ENCODE data around the gene NDUFA12.
"Not testable (repeated sequence)": the region's sequence is repeated elsewhere in the genome, so short reads cannot be mapped to it uniquely, and the experiment has no call there.

The NDUFA12 gene

DNA sequence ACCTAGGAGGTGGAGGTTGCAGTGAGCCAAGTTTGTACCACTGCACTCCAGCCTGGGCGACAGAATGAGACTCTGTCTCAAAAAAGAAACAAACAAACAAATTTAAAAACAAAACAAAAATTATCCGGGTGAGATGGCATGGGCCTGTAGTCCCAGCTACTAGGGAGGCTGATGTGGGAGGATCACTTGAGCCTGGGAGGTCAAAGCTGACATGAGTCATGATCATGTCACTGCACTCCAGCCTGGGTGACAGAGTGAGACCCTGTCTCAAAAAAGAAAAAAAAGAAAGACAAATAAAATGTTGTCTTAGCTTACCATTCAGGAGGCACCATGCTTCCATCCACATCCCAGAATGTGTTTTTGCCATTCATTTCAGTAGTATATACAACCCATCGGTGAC lies 9.6 kb downstream of the NDUFA12 start:
- not testable (repeated sequence) for H3K4me3 ChIP-seq (ENCODE audit: low read length in 2 of 2); H2AFZ ChIP-seq (ENCODE audit: low read length); H3K4me1 ChIP-seq (ENCODE audit: control insufficient read depth in 2 of 2, insufficient read depth in 1 of 2, low read depth in 1 of 2, low read length in 2 of 2); DNase-seq (ENCODE audit: low spot score); H3K23ac ChIP-seq (ENCODE audit: low read depth, low read length, poor library complexity); H4K8ac ChIP-seq (ENCODE audit: low read depth, low read length); H2BK120ac ChIP-seq (ENCODE audit: low read depth, low read length); H2BK12ac ChIP-seq (ENCODE audit: low read length); H3K9me3 ChIP-seq (replicated peaks in 1 of 2; ENCODE audit: control insufficient read depth in 2 of 2, insufficient read depth in 1 of 2, low read depth in 1 of 2, low read length in 2 of 2); H2BK15ac ChIP-seq (ENCODE audit: low read length); H3K18ac ChIP-seq (ENCODE audit: low read length); H3K79me1 ChIP-seq (ENCODE audit: low read depth, low read length); H2BK5ac ChIP-seq (ENCODE audit: low read length); H3K14ac ChIP-seq (ENCODE audit: low read length); H3K4me2 ChIP-seq (ENCODE audit: insufficient read depth, low read length, poor library complexity, severe bottlenecking); H3K4ac ChIP-seq (ENCODE audit: low read length); H3K9ac ChIP-seq (ENCODE audit: low read depth, low read length, poor library complexity); H4K91ac ChIP-seq (ENCODE audit: low read depth, low read length, poor library complexity); H2AK5ac ChIP-seq (ENCODE audit: low read depth, low read length); H3K27me3 ChIP-seq (ENCODE audit: control insufficient read depth in 3 of 3, insufficient read depth in 3 of 3, low read depth in 1 of 3, low read length in 3 of 3); H3K27ac ChIP-seq (replicated peaks; ENCODE audit: low read length)
- no CpG with 5 or more reads among the region's 3 CpGs for WGBS, 2 donors (ENCODE audit: extremely low coverage in 2 of 2, insufficient read length in 2 of 2, insufficient replicate concordance in 1 of 2)
- H3K36me3 ChIP-seq (replicated peaks in 1 of 2; ENCODE audit: control insufficient read depth in 2 of 2, insufficient read depth in 2 of 2, low read length in 2 of 2): peaks cover 6 to 77% of the 10 kb centered on the region in 2 donors

DNA sequence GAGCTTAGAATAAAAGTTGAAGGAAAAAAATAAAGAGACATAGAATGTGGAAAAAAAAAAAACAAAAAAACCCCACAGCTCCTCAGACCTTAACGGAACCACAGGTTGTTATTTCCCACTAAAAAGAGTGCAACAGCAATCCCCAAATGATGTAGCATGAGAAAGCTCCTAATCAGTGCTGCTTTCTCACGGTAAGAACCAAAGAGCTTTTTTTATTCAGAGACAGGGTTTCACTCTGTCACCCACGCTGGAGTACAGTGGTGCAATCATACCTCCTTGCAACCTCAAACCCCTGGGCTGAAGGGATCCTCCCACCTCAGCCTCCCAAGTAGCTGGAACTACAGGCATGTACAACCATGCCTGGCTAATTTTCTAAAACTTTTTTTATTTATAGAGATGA lies 13.3 kb downstream of the NDUFA12 start:
- no peak overlapping the region for H3K23ac ChIP-seq (ENCODE audit: low read depth, low read length, poor library complexity)
- H3K9me3 ChIP-seq (replicated peaks in 1 of 2; ENCODE audit: control insufficient read depth in 2 of 2, insufficient read depth in 1 of 2, low read depth in 1 of 2, low read length in 2 of 2): no peaks in the 10 kb centered on the region
- H2BK5ac ChIP-seq (ENCODE audit: low read length): no peak overlapping the region
- no peaks in the 10 kb centered on the region for H3K79me1 ChIP-seq (ENCODE audit: low read depth, low read length)
- no peak for DNase-seq (ENCODE audit: low spot score)
- no peak overlapping the region for H3K9ac ChIP-seq (ENCODE audit: low read depth, low read length, poor library complexity)
- WGBS, 2 donors (ENCODE audit: extremely low coverage in 2 of 2, insufficient read length in 2 of 2, insufficient replicate concordance in 1 of 2): no CpG with 5 or more reads among the region's 3 CpGs
- no peak overlapping the region for H3K18ac ChIP-seq (ENCODE audit: low read length)
- no peak overlapping the region for H3K4me3 ChIP-seq (ENCODE audit: low read length in 2 of 2)
- no peaks in the 10 kb centered on the region for H3K27me3 ChIP-seq (ENCODE audit: control insufficient read depth in 3 of 3, insufficient read depth in 3 of 3, low read depth in 1 of 3, low read length in 3 of 3)
- no peak overlapping the region for H2AK5ac ChIP-seq (ENCODE audit: low read depth, low read length)
- H4K8ac ChIP-seq (ENCODE audit: low read depth, low read length): no peak overlapping the region
- H3K27ac ChIP-seq (replicated peaks; ENCODE audit: low read length): no peak overlapping the region
- H2AFZ ChIP-seq (ENCODE audit: low read length): no peak overlapping the region
- H3K4ac ChIP-seq (ENCODE audit: low read length): no peak overlapping the region
- peaks cover 6 to 57% of the 10 kb centered on the region in 2 donors for H3K36me3 ChIP-seq (replicated peaks in 1 of 2; ENCODE audit: control insufficient read depth in 2 of 2, insufficient read depth in 2 of 2, low read length in 2 of 2)
- no peak overlapping the region for H2BK15ac ChIP-seq (ENCODE audit: low read length)
- H2BK12ac ChIP-seq (ENCODE audit: low read length): no peak overlapping the region
- no peak overlapping the region for H4K91ac ChIP-seq (ENCODE audit: low read depth, low read length, poor library complexity)
- no peak overlapping the region for H2BK120ac ChIP-seq (ENCODE audit: low read depth, low read length)
- H3K4me2 ChIP-seq (ENCODE audit: insufficient read depth, low read length, poor library complexity, severe bottlenecking): no peak overlapping the region
- H3K14ac ChIP-seq (ENCODE audit: low read length): no peak overlapping the region
- no peaks in the 10 kb centered on the region for H3K4me1 ChIP-seq (ENCODE audit: control insufficient read depth in 2 of 2, insufficient read depth in 1 of 2, low read depth in 1 of 2, low read length in 2 of 2)

DNA sequence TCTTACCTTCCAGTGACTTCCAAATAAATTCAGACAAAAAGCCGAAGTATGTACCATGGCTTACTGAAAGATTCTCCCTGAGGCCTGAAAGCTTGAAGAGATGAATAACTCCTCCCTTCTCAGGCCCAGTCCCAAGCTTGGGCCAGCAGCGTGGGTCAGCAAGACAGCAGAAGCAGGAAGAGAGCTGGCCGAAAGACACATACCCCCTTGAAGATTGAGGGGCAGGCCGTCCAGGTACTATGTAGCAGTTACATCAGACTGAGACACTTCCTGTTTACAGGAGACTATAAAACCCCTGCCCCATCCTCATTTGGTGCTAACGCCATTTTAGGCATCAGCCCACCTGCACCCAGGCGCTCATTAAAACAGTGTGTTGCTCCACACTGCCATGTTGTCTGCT lies 15.0 kb downstream of the NDUFA12 start:
- H3K27me3 ChIP-seq (ENCODE audit: control insufficient read depth in 3 of 3, insufficient read depth in 3 of 3, low read depth in 1 of 3, low read length in 3 of 3): no peaks in the 10 kb centered on the region
- H3K14ac ChIP-seq (ENCODE audit: low read length): no peak overlapping the region
- H2BK15ac ChIP-seq (ENCODE audit: low read length): no peak overlapping the region

DNA sequence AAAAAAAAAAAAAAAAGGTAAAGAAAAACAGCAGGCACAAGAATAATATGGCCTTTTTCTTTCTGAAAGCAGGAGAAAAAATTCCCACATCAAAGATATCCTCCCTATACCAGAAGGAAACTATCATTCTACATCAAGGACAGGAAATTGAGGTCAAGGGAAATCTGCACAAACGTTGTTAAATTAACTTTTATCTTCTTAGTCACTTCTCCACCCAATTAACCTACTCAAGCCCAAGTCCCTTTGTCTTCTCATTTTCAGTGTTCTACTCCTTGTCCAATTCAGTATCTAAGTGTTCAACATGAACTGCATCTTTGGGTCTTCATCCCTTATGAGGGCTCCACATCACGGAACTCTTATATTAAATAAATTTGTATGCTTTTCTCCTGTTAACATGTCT lies 15.7 kb downstream of the NDUFA12 start:
- peaks cover 6 to 7% of the 10 kb centered on the region in 2 donors for H3K4me1 ChIP-seq (ENCODE audit: control insufficient read depth in 2 of 2, insufficient read depth in 1 of 2, low read depth in 1 of 2, low read length in 2 of 2)
- no peak for DNase-seq (ENCODE audit: low spot score)
- no peak overlapping the region for H2BK120ac ChIP-seq (ENCODE audit: low read depth, low read length)
- no peak overlapping the region for H2AFZ ChIP-seq (ENCODE audit: low read length)
- H3K4me2 ChIP-seq (ENCODE audit: insufficient read depth, low read length, poor library complexity, severe bottlenecking): no peak overlapping the region
- no peak overlapping the region for H3K4me3 ChIP-seq (ENCODE audit: low read length in 2 of 2)
- H3K79me1 ChIP-seq (ENCODE audit: low read depth, low read length): no peaks in the 10 kb centered on the region
- no peak overlapping the region for H2AK5ac ChIP-seq (ENCODE audit: low read depth, low read length)
- no peak overlapping the region for H3K14ac ChIP-seq (ENCODE audit: low read length)
- no peak overlapping the region for H4K8ac ChIP-seq (ENCODE audit: low read depth, low read length)
- peaks cover 9 to 48% of the 10 kb centered on the region in 2 donors for H3K36me3 ChIP-seq (replicated peaks in 1 of 2; ENCODE audit: control insufficient read depth in 2 of 2, insufficient read depth in 2 of 2, low read length in 2 of 2)
- H3K4ac ChIP-seq (ENCODE audit: low read length): no peak overlapping the region
- no peak overlapping the region for H4K91ac ChIP-seq (ENCODE audit: low read depth, low read length, poor library complexity)
- no peaks in the 10 kb centered on the region for H3K9me3 ChIP-seq (replicated peaks in 1 of 2; ENCODE audit: control insufficient read depth in 2 of 2, insufficient read depth in 1 of 2, low read depth in 1 of 2, low read length in 2 of 2)
- no peak overlapping the region for H3K9ac ChIP-seq (ENCODE audit: low read depth, low read length, poor library complexity)
- no peak overlapping the region for H3K18ac ChIP-seq (ENCODE audit: low read length)
- H2BK12ac ChIP-seq (ENCODE audit: low read length): no peak overlapping the region
- WGBS, 2 donors (ENCODE audit: extremely low coverage in 2 of 2, insufficient read length in 2 of 2, insufficient replicate concordance in 1 of 2): no CpG with 5 or more reads among the region's 2 CpGs
- H2BK15ac ChIP-seq (ENCODE audit: low read length): no peak overlapping the region
- H3K27me3 ChIP-seq (ENCODE audit: control insufficient read depth in 3 of 3, insufficient read depth in 3 of 3, low read depth in 1 of 3, low read length in 3 of 3): no peaks in the 10 kb centered on the region
- H3K23ac ChIP-seq (ENCODE audit: low read depth, low read length, poor library complexity): no peak overlapping the region
- no peak overlapping the region for H2BK5ac ChIP-seq (ENCODE audit: low read length)
- H3K27ac ChIP-seq (replicated peaks; ENCODE audit: low read length): no peak overlapping the region

More for the DNA sequence above, 15.0 kb downstream of the NDUFA12 start:
- no peak overlapping the region for H4K8ac ChIP-seq (ENCODE audit: low read depth, low read length)
- no peak overlapping the region for H2BK5ac ChIP-seq (ENCODE audit: low read length)
- H4K91ac ChIP-seq (ENCODE audit: low read depth, low read length, poor library complexity): no peak overlapping the region
- DNase-seq (ENCODE audit: low spot score): no peak
- no peak overlapping the region for H2BK120ac ChIP-seq (ENCODE audit: low read depth, low read length)
- H3K4me3 ChIP-seq (ENCODE audit: low read length in 2 of 2): no peak overlapping the region
- WGBS, 2 donors (ENCODE audit: extremely low coverage in 2 of 2, insufficient read length in 2 of 2, insufficient replicate concordance in 1 of 2): no CpG with 5 or more reads among the region's 6 CpGs
- H3K18ac ChIP-seq (ENCODE audit: low read length): no peak overlapping the region
- H2AFZ ChIP-seq (ENCODE audit: low read length): no peak overlapping the region
- H3K27ac ChIP-seq (replicated peaks; ENCODE audit: low read length): no peak overlapping the region
- H3K4ac ChIP-seq (ENCODE audit: low read length): no peak overlapping the region
- H3K9me3 ChIP-seq (replicated peaks in 1 of 2; ENCODE audit: control insufficient read depth in 2 of 2, insufficient read depth in 1 of 2, low read depth in 1 of 2, low read length in 2 of 2): no peaks in the 10 kb centered on the region
- peaks cover 3 to 4% of the 10 kb centered on the region in 2 donors for H3K4me1 ChIP-seq (ENCODE audit: control insufficient read depth in 2 of 2, insufficient read depth in 1 of 2, low read depth in 1 of 2, low read length in 2 of 2)
- peaks cover 8 to 50% of the 10 kb centered on the region in 2 donors for H3K36me3 ChIP-seq (replicated peaks in 1 of 2; ENCODE audit: control insufficient read depth in 2 of 2, insufficient read depth in 2 of 2, low read length in 2 of 2)
- H2BK12ac ChIP-seq (ENCODE audit: low read length): no peak overlapping the region
- H3K4me2 ChIP-seq (ENCODE audit: insufficient read depth, low read length, poor library complexity, severe bottlenecking): no peak overlapping the region
- no peak overlapping the region for H2AK5ac ChIP-seq (ENCODE audit: low read depth, low read length)
- no peaks in the 10 kb centered on the region for H3K79me1 ChIP-seq (ENCODE audit: low read depth, low read length)
- H3K23ac ChIP-seq (ENCODE audit: low read depth, low read length, poor library complexity): no peak overlapping the region
- H3K9ac ChIP-seq (ENCODE audit: low read depth, low read length, poor library complexity): no peak overlapping the region

All from neuronal stem cell (in vitro differentiated cells).